Neural cell (in vitro differentiated cells): ENCODE results near the gene CYBB. TPM values are rescaled to one million over a fixed set of nuclear protein-coding genes. Genes with fewer than 3 reads are reported as not detected.

Experiments
- H2AFZ ChIP-seq: fragments of 200-600, 300-800 bp; sonication (generic), shearing (Covaris generic); 2 replicates; pipeline ENCODE4 v1.6.0; 2014; ENCODE audit warnings: low read depth, mild to moderate bottlenecking, antibody characterized with exemption, low read length, moderate library complexity
- H3F3A ChIP-seq: fragments of 200-600 bp; shearing (Covaris generic); 2 replicates; pipeline ENCODE4 v1.6.1; 2016; ENCODE audit warnings: mild to moderate bottlenecking, moderate library complexity, mixed read lengths, antibody characterized with exemption, low read length; ENCODE audit not compliant: insufficient read depth, poor library complexity, severe bottlenecking
- H3K27ac ChIP-seq: fragments of 200-600, 300-800 bp; sonication (generic), shearing (Covaris generic); 2 replicates; pipeline ENCODE4 v1.5.1; 2014; ENCODE audit warnings: mild to moderate bottlenecking, low read length, moderate library complexity
- H3K27me3 ChIP-seq: fragments of 300-800, 200-600 bp; sonication (generic), shearing (Covaris generic); 2 replicates; pipeline ENCODE4 v1.6.0; 2014; ENCODE audit warnings: mild to moderate bottlenecking, low read depth, low read length, moderate library complexity; ENCODE audit not compliant: insufficient read depth
- H3K36me3 ChIP-seq: fragments of 300-800, 200-600 bp; sonication (generic), shearing (Covaris generic); 2 replicates; pipeline ENCODE4 v1.5.1; 2014; ENCODE audit warnings: mild to moderate bottlenecking, antibody characterized with exemption, low read length, moderate library complexity; ENCODE audit not compliant: insufficient read depth
- H3K4me2 ChIP-seq: fragments of 300-800, 200-600 bp; sonication (generic), shearing (Covaris generic); 2 replicates; pipeline ENCODE4 v1.6.0; 2014; ENCODE audit warnings: mild to moderate bottlenecking, low read length
- H3K4me3 ChIP-seq: fragments of 300-800, 200-600 bp; sonication (generic), shearing (Covaris generic); 2 replicates; pipeline ENCODE4 v1.5.1; 2014; ENCODE audit warnings: mild to moderate bottlenecking, low read length, moderate library complexity
- H3K79me2 ChIP-seq: fragments of 200-600 bp; shearing (Covaris generic); replicated peaks from 2 replicates; pipeline ENCODE4 v1.6.0; 2014; ENCODE audit warnings: mild to moderate bottlenecking, low read length, moderate library complexity; ENCODE audit not compliant: insufficient read depth
- H3K9ac ChIP-seq: fragments of 300-800, 200-600 bp; sonication (generic), shearing (Covaris generic); 2 replicates; pipeline ENCODE4 v1.6.1; 2016; ENCODE audit warnings: mild to moderate bottlenecking, low read length, mixed read lengths
- H3K9me2 ChIP-seq: fragments of 200-600 bp; shearing (Covaris generic); 2 replicates; pipeline ENCODE4 v1.6.1; 2016; ENCODE audit warnings: mild to moderate bottlenecking, low read length, mixed read lengths; ENCODE audit not compliant: insufficient read depth
- H3K9me3 ChIP-seq: fragments of 200-600, 300-800 bp; sonication (generic), shearing (Covaris generic); 2 replicates; pipeline ENCODE4 v1.6.1; 2016; ENCODE audit warnings: mild to moderate bottlenecking, mixed run types, low read length, moderate library complexity, mixed read lengths
- H4K20me1 ChIP-seq: fragments of 200-600 bp; shearing (Covaris generic); 2 replicates; pipeline ENCODE4 v1.6.1; 2016; ENCODE audit warnings: mild to moderate bottlenecking, mixed run types; ENCODE audit not compliant: insufficient read depth
- CTCF ChIP-seq: fragments of 450-650 bp; IDR thresholded peaks from 2 replicates; pipeline ENCODE4 v1.5.1; 2014; ENCODE audit warnings: antibody characterized with exemption, mild to moderate bottlenecking, moderate library complexity; ENCODE audit not compliant: poor library complexity, severe bottlenecking
- EP300 ChIP-seq: fragments of 450-650 bp; conservative IDR thresholded peaks from 2 replicates; pipeline ENCODE4 v1.6.1; 2014; ENCODE audit warnings: antibody characterized with exemption, mild to moderate bottlenecking, moderate library complexity; ENCODE audit not compliant: poor library complexity, severe bottlenecking
- EZH2 ChIP-seq: fragments of 200-600, 300-800 bp; shearing (Covaris generic), sonication (generic); IDR thresholded peaks from 2 replicates; pipeline ENCODE4 v1.6.1; 2014; ENCODE audit warnings: antibody characterized with exemption, low read length, borderline replicate concordance, mild to moderate bottlenecking; ENCODE audit not compliant: insufficient read depth, poor library complexity, severe bottlenecking
- MXI1 ChIP-seq: fragments of 450-650 bp; conservative IDR thresholded peaks from 2 replicates; pipeline ENCODE4 v1.6.1; 2014; ENCODE audit warnings: antibody characterized with exemption, mild to moderate bottlenecking; ENCODE audit not compliant: poor library complexity, severe bottlenecking
- POLR2AphosphoS5 ChIP-seq: IDR thresholded peaks from 2 replicates; pipeline ENCODE4 v1.6.1; 2012
- RAD21 ChIP-seq: fragments of 450-650 bp; conservative IDR thresholded peaks from 2 replicates; pipeline ENCODE4 v1.6.1; 2014; ENCODE audit warnings: antibody characterized with exemption, mild to moderate bottlenecking, moderate library complexity
- REST ChIP-seq: IDR thresholded peaks from 2 replicates; pipeline ENCODE4 v1.6.1; 2012; ENCODE audit warnings: borderline replicate concordance
- SMC3 ChIP-seq: fragments of 450-650 bp; conservative IDR thresholded peaks from 2 replicates; pipeline ENCODE4 v1.6.1; 2014; ENCODE audit warnings: antibody characterized with exemption, mild to moderate bottlenecking, moderate library complexity; ENCODE audit not compliant: poor library complexity
- TAF1 ChIP-seq: IDR thresholded peaks from 2 replicates; pipeline ENCODE4 v1.6.1; 2012; ENCODE audit warnings: low read depth
- polyA plus RNA-seq: library from polyadenylated mRNA; depleted of rRNA; stranded (reverse); fragments of >200 nt; gene quantifications from 2 replicates; pipeline ENCODE4 v1.2.3, GENCODE V29; 2014

Gene CYBB
- polyA plus RNA-seq, 1 donor from 2014 or later, result 0.83 TPM

GRCh38 chrX:37745835-37746217, 34.0 kb upstream of the CYBB start:
- TF ChIP-seq MXI1 (no peak), EZH2 (no peak), CTCF (no peak), TAF1 (no peak), SMC3 (no peak), REST (no peak), RAD21 (no peak), POLR2AphosphoS5 (no peak), EP300 (no peak)
- Histone ChIP-seq H3K4me3 (no peak overlapping the region), H3K4me2 (no peak overlapping the region), H2AFZ (no peak overlapping the region), H3K9me2 (no peaks in the 10 kb centered on the region), H3K36me3 (no peaks in the 10 kb centered on the region), H3F3A (no peaks in the 10 kb centered on the region), H4K20me1 (no peaks in the 10 kb centered on the region), H3K27ac (no peak overlapping the region), H3K27me3 (no peaks in the 10 kb centered on the region), H3K79me2 (no peaks in the 10 kb centered on the region), H3K9me3 (no peaks in the 10 kb centered on the region), H3K9ac (no peak overlapping the region)

- no peak for TF ChIP-seq REST
- no peak for TF ChIP-seq POLR2AphosphoS5
- TF ChIP-seq EP300, result no peak
- TF ChIP-seq MXI1, result no peak
- TF ChIP-seq TAF1, result no peak
- no peak for TF ChIP-seq RAD21
- TF ChIP-seq CTCF, result no peak
- TF ChIP-seq EZH2, result no peak
- TF ChIP-seq SMC3, result no peak
- Histone ChIP-seq H3K9me3 (no peaks in the 10 kb centered on the region), H3K9ac (no peak overlapping the region), H3K4me3 (no peak overlapping the region), H3K4me2 (no peak overlapping the region), H3K36me3 (no peaks in the 10 kb centered on the region), H3K79me2 (no peaks in the 10 kb centered on the region), H3K27ac (no peak overlapping the region), H4K20me1 (no peaks in the 10 kb centered on the region), H3K9me2 (no peaks in the 10 kb centered on the region), H2AFZ (no peak overlapping the region), H3F3A (no peaks in the 10 kb centered on the region), H3K27me3 (no peaks in the 10 kb centered on the region)
These were observed 33.5 kb upstream of the CYBB start for GRCh38 chrX:37746218-37746941.
